HG03571 (cell line): ENCODE measurements around the gene SCYL1.

Source experiments
- ATAC-seq: cut with Tn5 transposase; IDR thresholded peaks from one replicate; pipeline ENCODE4 v1.9.1; 2021; ENCODE audit not compliant: unreplicated experiment

The SCYL1 gene

DNA sequence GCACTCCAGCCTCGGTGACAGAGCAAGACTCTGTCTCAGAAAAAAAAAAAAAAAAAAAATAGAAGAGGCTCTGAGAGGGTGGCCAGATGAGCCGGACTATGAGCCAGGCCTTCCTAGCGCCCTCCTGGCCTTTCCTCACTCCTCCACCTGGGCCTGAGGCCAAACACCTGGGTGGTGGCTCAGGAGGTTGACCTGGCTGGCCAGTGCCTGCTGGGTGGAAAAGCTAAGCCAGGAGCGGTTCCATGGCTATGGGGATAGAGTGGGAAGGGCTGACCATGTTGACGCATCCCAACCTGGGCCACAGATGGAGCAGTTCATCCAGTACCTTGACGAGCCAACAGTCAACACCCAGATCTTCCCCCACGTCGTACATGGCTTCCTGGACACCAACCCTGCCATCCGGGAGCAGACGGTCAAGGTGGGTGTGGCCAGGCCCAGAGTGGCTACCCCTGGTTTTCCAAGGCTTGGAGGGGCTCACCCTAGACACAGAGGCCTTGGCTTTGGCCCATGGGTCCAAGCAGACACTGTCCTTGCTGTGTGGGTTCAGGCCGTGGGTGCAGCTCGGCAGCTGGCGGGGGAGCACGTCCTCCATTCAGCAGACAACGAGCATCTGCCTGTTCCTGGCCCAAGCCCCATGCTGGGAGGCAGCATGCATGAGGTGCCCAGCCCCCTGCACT lies 7.6 kb downstream of the SCYL1 start:
- ATAC-seq = no peak

DNA sequence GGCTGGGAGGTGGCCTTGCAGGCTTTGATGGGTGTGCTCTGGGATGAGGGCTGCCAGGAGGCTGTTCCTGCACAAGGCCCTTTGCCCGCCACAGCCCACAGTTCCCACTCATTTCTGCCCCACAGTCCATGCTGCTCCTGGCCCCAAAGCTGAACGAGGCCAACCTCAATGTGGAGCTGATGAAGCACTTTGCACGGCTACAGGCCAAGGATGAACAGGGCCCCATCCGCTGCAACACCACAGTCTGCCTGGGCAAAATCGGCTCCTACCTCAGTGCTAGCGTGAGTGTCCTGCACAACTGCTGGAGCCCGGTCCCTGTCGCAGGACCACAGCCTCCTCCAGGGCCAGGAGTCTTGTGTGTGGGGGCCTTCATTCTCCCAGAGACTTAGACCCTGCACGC lies 10.2 kb downstream of the SCYL1 start:
- ATAC-seq = no peak

DNA sequence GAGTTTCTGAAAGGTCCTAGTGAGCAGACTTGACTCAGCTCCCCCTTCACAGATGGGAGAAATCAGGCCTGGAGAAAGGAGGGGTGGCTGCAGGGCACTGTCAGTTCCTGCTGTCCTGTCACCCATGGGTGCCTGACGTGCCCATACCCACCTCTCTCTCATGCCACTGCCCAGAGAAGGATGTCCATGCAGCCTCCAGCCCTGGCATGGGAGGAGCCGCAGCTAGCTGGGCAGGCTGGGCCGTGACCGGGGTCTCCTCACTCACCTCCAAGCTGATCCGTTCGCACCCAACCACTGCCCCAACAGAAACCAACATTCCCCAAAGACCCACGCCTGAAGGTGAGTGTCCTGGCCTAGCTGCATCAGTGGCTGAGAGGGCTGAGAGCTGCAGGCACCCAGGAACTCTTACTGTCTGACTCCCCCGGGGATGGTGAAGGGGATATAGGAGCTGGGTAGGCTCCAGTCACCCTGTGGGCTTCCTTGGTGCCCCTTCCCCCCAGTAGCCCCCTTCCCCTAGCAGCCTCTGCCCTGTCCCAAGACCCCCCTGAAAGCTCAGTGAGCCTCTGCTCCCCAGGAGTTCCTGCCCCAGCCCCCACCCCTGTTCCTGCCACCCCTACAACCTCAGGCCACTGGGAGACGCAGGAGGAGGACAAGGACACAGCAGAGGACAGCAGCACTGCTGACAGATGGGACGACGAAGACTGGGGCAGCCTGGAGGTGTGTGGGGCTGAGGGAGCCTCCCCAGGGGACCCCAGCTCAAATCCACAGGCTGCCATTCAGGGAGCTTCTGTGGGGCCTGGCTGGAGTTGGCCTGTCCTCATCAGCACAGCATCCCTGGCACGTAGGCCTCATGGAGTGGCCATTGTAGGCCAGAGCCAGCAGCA lies 11.8 kb downstream of the SCYL1 start:
- no peak for ATAC-seq

DNA sequence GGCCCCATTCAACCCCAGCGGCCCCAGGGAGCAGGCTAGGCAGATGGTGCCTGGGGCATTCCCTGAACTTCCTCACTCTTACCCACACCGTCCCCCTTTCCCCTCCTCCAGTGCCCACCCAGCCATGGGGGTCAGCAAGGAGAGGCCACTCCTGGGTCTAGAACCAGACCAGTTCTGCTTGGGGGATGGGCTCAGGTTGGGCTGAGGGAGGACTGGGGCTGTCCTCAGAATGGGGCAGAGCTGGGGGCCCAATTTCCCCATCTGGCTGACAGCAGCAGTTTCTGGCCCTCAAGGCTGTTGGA lies 12.4 kb downstream of the SCYL1 start:
- no peak for ATAC-seq

DNA sequence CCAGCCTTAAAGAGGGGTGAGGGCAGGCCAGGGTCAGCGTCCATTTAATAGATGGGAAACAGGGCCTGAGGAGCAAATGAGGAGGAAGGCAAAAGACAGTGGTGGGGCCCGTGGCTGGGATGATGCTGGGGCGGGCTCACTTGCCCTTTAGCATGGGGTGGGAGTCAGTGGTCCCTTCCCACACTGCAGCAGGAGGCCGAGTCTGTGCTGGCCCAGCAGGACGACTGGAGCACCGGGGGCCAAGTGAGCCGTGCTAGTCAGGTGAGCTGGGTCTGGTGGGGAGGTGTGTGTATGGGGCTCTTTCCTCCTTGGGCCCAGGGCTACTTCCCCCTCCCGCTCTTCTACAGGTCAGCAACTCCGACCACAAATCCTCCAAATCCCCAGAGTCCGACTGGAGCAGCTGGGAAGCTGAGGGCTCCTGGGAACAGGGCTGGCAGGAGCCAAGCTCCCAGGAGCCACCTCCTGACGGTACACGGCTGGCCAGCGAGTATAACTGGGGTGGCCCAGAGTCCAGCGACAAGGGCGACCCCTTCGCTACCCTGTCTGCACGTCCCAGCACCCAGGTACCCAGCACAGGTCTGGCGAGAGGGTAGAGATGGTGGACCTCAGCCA lies 12.8 kb downstream of the SCYL1 start:
- no peak for ATAC-seq

DNA sequence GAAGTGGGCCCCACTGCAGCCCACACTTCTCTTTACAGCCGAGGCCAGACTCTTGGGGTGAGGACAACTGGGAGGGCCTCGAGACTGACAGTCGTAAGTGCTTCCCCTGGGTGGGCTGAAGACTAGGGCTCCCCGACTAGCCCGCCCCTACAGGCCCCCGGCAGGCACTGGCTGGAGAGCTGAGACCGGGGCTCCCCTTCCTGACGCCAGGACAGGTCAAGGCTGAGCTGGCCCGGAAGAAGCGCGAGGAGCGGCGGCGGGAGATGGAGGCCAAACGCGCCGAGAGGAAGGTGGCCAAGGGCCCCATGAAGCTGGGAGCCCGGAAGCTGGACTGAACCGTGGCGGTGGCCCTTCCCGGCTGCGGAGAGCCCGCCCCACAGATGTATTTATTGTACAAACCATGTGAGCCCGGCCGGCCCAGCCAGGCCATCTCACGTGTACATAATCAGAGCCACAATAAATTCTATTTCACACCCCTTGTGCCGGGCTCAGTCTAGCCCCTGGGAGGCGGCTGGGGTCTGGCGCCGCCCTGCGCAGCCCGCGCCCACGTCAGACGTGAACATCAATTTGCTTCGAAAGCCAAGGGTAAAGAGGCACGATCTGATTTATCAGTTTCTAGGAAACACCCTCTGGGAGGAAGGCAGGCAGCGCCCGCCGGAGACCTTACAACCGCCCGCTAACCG lies 13.5 kb downstream of the SCYL1 start:
- no peak for ATAC-seq

DNA sequence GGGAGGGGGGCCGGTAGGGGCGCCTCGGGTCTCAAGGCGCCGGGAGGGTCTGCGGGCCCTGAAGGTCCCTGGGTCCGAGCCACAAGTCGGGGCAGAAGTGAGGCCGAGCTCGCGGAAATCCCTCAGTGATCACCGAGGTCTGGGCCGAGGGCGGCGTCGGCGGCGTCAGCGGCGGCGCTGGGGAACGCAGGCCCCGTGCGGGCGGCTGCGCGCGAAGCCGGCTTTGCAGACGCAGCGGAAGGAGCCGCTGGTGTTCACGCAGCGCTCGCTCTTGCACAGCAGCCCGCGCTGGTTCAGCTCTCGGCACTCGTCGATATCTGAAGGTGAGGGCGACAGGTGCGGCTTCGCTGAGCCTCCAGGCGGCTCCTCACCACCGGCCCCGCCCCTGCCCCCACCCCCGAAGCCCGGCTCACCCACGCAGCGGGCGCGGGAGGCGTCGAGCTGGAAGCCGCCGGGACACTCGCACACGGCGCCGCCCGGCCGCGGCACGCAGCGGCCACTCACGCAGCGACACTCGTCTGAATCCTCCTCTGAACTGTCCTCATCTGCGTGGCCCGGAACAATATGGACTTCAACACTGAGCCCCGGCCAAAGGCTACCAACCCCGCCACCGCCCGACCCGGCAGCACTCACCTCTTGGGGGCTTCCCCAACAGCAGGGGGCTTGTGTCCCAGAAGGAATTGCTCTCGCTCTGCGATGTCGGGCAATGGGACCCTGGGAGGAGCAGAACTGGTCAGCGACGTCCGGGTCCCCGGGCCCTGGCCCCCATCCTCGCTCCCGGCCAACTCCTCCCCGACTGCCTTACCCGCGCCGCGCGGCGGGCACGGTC lies 14.2 kb downstream of the SCYL1 start:
- no peak for ATAC-seq

DNA sequence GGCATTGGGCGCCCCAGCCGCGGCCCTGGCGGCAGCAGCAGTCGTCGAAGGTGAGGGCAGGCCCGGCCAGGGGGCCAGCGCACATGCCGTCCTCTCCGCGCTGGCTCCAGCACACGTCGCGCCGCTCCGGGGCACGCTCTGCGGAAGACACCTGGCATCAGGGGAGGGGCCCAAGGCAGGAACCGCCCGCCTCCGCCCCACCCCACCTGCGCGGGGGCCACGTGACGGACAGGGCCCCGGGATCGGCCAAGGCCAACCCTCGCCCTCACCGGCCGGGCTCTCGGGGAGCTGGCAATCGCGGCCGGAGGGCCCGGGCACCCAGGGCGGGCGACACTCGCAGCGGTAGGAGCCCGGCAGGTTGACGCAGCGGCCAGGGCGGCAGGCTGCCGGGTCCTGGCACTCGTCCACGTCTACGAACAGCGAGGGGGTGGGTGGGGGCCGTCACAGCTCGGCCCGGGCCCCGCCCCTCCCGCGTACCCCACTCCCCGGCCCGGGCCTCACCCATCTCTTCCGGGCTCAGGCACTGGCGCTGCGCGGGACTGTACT lies 14.9 kb downstream of the SCYL1 start:
- ATAC-seq = peak; percentile 44

DNA sequence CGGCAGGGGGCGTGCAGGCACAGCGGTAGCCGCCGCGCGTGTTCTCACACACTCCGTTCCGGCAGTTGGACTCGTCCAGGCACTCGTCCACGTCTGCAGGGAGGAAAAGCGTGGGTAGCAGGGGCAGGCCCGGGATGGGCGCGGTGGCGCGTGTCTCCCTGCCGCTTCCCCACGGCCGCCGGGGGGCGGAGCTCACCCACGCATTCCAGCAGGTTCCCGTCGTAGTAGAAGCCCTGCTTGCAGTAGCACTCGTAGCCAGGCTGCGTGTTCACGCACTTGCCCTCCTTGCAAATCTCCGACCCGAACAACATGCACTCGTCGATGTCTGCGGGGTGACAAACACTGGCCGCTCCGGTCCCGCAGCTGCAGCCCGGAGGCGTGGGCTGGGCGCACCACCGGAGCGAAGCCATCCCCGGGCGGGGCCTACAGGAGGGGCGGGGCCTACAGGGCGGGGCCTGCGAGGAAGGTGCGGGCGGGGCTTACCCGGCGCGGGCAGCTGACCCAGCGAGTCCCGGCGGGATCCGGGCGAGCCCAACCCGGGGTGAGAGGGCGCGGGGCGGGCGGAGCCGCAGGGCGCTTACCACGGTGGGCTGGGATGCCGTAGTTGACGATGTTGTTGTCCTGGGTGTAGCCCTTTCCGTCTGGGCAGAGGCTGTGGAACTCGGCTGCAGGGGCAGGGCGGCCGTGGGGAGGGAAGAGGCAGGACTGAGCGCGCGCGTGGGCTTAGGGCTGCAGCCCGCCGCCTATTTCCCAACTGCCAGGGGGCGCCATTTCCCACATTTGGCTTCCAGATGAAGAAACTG lies 15.6 kb downstream of the SCYL1 start:
- peak; percentile 51 for ATAC-seq

DNA sequence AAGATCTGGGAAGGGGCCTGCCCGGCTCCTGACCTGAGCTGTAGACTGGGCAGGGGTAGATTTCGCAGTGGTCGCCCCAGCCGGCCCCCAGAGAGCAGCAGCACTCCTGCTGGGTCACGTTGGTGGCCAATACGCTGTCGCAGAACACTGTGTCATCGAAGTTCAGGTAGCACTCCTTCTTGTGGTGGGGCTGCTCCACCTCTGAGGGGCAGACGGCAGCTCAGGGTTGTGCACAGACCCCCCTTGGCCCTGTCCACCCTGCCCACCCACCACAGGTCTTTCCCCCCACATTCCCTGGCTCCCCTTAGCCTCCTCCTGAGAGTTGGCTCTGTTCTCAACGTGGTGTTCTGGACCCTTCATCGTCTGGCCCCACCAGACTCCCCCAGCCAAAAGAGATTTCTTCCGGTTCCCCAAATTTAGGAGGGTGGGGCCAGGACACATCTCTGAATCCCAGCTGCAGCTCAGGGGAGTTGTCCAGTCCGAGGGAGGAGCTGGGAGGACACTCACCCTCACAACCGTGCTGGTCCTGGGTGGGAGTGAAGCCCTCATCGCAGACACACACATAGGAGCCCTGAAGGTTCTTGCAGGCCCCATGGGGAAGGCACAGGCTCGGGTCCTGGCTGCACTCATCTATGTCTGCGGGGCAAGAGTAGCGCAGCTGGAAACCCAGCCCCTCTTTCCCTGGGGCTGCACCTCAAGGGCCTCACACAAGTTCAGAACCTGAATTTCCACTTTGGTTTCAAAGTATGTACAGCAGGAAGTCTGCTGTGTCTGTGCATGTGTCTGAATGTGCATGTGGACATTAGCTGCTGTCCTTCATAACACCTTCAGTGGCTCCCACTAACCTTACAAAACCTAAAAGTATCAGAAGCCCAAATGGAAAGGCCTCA lies 16.5 kb downstream of the SCYL1 start:
- ATAC-seq = no peak

DNA sequence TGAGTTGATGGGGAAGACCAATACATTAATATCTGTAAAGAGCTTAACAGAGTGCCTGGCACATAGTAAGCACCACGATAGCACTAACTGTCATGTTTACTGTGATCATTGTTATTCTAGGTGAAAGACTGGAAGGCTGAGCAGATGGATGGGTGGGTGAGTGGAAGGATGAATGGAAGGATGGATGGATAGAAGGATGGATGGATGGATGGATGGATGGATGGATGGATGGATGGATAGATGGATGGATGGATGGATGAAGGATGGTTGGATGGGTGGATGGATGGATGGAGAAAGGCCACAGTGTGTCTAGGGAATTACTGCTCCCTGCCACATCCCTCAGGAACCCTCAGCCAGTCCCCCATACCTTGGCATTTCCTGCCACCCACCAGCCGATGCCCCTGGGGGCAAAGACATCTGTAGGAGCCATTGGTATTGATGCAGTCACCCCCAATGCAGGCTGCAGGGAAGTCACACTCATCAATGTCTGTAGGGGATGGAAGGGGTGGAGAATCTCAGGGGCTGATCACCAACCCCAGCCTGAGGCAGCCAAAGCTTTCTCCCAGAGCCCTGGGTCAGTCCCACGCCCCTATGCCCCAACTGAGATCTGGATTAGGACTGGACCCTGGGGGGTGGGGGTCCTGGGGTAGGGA lies 18.0 kb downstream of the SCYL1 start:
- ATAC-seq = no peak

DNA sequence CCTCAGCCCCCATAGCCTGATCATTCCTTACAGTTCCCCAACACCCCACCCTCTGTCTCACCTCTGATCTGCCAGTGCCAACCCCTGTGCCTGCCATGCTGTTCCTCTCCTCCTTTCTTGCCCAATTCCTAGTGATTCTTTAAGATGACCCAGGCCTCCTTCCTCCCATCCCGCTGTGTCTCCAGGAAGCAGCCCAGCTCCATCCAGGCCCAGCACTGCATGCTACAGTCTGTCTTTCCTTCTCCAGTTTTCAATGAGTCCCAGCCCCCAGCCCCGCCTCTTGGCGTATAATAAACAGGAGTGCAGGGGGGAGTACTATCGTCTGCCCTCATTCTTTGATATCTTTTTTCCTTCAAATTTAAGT lies 21.0 kb downstream of the SCYL1 start:
- ATAC-seq = no peak

DNA sequence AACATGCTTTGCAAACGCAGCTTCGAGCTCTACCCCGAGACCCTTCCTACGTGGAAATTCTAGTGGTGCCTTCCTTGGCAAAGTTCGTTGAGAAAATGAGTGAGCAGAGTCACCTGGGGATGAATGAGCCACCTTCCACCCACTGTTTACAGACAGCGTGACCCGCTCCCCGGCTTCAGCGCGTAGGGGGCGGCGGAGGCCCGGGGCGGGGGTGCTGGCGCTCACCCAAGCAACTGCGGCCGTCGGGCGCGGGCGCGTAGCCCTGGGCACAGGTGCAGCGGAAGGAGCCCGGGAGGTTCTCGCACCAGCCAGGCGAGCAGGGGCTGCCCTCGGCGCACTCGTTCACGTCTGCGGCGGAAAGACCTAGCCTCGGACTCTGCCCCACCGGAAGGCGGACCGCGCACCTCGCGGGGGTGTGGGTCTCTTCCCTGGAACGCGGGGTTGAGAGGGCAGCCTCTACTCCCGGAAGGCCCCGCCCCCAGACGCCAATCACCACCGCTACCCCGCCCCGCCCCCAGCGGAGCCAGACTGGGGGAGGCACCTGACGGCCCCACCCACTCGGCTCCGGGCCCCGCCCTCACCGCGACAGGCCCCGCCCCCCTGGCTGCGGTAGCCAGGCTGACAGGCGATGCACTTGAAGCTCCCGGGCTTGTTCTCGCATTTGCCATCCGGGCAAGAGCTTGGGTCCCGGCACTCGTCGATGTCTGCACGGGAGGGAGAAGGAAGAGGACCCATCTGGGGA lies 21.5 kb downstream of the SCYL1 start:
- ATAC-seq = peak; percentile 53

DNA sequence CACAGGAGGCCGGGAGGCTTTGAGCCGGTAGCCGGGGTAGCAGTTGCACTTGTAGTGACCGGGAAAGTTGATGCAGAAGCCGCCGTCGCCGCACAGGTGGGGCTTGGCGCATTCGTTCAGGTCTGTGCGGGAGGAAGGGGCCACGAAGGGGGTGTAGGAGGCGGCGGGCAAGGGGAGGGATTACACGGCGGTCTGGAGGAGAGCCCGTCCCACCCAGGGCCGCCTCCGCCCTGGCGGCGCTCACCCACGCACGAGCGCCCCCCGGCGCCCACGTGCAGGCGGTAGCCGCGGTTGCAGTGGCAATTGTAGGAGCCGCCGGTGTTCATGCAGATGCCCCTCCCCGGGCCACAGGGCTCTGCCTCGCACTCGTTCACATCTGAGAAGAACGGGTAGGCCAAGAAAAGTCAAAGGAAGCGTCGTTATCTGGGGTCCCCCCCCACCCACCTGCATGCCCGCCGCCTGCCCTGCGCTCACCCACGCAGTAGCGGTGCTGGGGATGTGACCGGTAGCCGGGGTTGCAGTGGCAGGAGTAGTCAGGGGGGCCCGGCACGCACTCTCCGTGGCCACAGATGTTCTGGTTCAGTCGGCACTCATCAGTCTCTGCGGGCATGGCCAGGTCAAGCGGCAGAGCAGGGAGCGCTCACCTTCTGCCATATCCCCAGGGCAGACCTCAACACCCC lies 22.7 kb downstream of the SCYL1 start:
- ATAC-seq = no peak

DNA sequence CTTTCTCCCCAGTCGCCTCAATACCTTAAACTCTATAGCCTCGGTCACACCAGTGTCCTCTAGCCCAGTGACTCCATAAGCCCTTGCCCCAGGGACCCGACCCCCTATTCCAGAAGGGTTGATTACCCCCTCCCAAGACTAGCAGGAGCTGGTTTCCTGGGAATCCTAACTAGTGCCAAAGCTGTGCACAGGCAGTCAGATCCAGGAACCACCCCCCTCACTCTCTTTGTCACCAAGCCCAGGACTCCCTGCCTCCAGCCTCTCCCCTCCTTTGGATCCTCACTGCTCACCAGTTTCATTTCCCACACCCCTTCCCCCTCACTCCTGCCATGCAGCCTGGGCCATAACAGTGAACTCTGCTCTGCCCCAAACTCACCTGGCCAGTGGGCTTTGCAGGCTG lies 23.5 kb downstream of the SCYL1 start:
- ATAC-seq = no peak

DNA sequence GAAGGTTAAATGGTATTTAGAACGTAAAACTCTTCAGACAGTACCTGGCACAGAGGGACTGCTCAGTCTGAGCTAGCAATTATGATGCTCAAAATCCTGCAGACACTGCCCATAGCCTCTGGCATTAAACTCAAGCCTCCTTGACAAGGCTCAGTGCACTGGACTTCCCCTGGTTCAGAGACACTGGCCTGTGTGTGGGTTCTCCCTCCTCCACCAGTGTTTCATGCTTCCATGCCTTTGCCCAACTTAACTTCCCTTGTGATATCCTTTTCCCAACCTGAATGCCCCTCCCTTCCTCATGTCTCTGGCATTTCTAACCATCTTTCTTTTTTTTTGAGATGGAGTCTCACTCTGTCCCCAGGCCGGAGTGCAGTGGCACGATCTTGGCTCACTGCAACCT lies 24.2 kb downstream of the SCYL1 start:
- ATAC-seq = no peak
